H1 (cell line): Measurements from ENCODE around the gene DRD2. TPM values are rescaled to one million over a fixed set of nuclear protein-coding genes. Genes with fewer than 3 reads are reported as not detected.

Experiments
- ASH2L ChIP-seq: fragments of 200-600, 300-600 bp; sonication (generic); IDR thresholded peaks from one replicate; pipeline ENCODE4 v1.7.1; 2017; ENCODE audit warnings: low read length
- MAFK ChIP-seq: IDR thresholded peaks from 2 replicates; pipeline ENCODE4 v1.6.1; 2012; ENCODE audit warnings: low read depth, mild to moderate bottlenecking, improper control_type of control experiment, low read length
- POLR2A ChIP-seq, 2 experiments: IDR thresholded peaks; 1 replicate in 1 of 2; 2 replicates in 1 of 2; pipeline ENCODE4 v1.6.1; 2011; ENCODE audit warnings: low read depth in 2 of 2, low read length in 2 of 2, mild to moderate bottlenecking in 2 of 2; ENCODE audit errors: control extremely low read depth in 1 of 2
- RBBP5 ChIP-seq: IDR thresholded peaks from 2 replicates; pipeline ENCODE4 v1.7.1; 2012; ENCODE audit warnings: low read depth, mild to moderate bottlenecking, inconsistent platforms, low read length, moderate library complexity, borderline replicate concordance
- SIRT6 ChIP-seq: IDR thresholded peaks from one replicate; pipeline ENCODE4 v1.7.1; 2012; ENCODE audit warnings: low read length, inconsistent platforms
- SP1 ChIP-seq: IDR thresholded peaks from 2 replicates; pipeline ENCODE4 v1.6.1; 2011; ENCODE audit warnings: low read depth, low read length
- polyA plus RNA-seq, 7 experiments: library from polyadenylated mRNA; depleted of rRNA in 3 of 7; stranded (reverse) in 5 of 7; unstranded in 2 of 7; fragments of >200 nt in 5 of 7; fragments of 200-250 nt in 2 of 7; gene quantifications; 1 replicate in 5 of 7; 2 replicates in 1 of 7; 4 replicates in 1 of 7; pipeline versions ENCODE4 v1.2.1 to v1.2.3, GENCODE V29; 2011 to 2013; ENCODE audit warnings: missing spikeins in 2 of 7, mixed read lengths in 2 of 7
- total RNA-seq: library from RNA; stranded (reverse); fragmentation: NEBNext Ultra II Directional; extraction: Animal tissue kit (Norgen Biotek cat#: 25700); gene quantifications from 2 replicates; pipeline ENCODE4 v1.2.1, GENCODE V29; 2021

The DRD2 gene
- total and polyA plus RNA-seq, 2 of the 8 experiments (the other 6 are each of a cell fraction or from before 2014, with no cell fraction given), result 0.26 to 0.41 TPM

- TF ChIP-seq SIRT6 (no peak), RBBP5 (no peak), SP1 (no peak), MAFK (no peak), ASH2L (no peak), POLR2A (IDR thresholded peaks at IDR 0.05; ENCODE audit: control extremely low read depth in 1 of 2, low read depth in 2 of 2, low read length in 2 of 2) (no peak)
Measured at GRCh38 chr11:113398669-113399430, 76.3 kb downstream of the DRD2 start (continued).
